HG03025 (cell line): ENCODE measurements around the gene DNMT3A.

ENCODE experiments used
- ATAC-seq: cut with Tn5 transposase; IDR thresholded peaks from one replicate; pipeline ENCODE4 v1.9.1; 2021; ENCODE audit warnings: mild to moderate bottlenecking, moderate library complexity; ENCODE audit not compliant: unreplicated experiment, low FRiP score

The DNMT3A gene

GRCh38 chr2:25341753-25342371 is at the start of gene DNMT3A:
Gene DNMT3A (minus strand): TSS chr2:25341925. CDS start chr2:25313984, 27,941 bp downstream.
- ATAC-seq = peak; percentile 27

- no peak for ATAC-seq
Measured at GRCh38 chr2:25389161-25389560, 47.4 kb upstream of the DNMT3A start.

- no peak for ATAC-seq
Measured at GRCh38 chr2:25388491-25388890, 46.8 kb upstream of the DNMT3A start.

- no peak for ATAC-seq
Measured at GRCh38 chr2:25387876-25388449, 46.2 kb upstream of the DNMT3A start.

GRCh38 chr2:25386971-25387875 is 45.5 kb upstream of the DNMT3A start:
- no peak for ATAC-seq

- ATAC-seq = no peak
Measured at GRCh38 chr2:25385910-25386309, 44.2 kb upstream of the DNMT3A start.

- no peak for ATAC-seq
Measured at GRCh38 chr2:25383806-25384205, 42.1 kb upstream of the DNMT3A start.

GRCh38 chr2:25381502-25381901 is 39.8 kb upstream of the DNMT3A start:
- no peak for ATAC-seq

GRCh38 chr2:25380586-25381375 is 39.1 kb upstream of the DNMT3A start:
- ATAC-seq = no peak

GRCh38 chr2:25380023-25380422 is 38.3 kb upstream of the DNMT3A start:
- ATAC-seq = no peak

- ATAC-seq = no peak
Measured at GRCh38 chr2:25379535-25379934, 37.8 kb upstream of the DNMT3A start.

- ATAC-seq = no peak
Measured at GRCh38 chr2:25378731-25379490, 37.2 kb upstream of the DNMT3A start.

- ATAC-seq = no peak
Measured at GRCh38 chr2:25377822-25378421, 36.2 kb upstream of the DNMT3A start.

- peak; percentile 91 for ATAC-seq
Measured at GRCh38 chr2:25376750-25377621, 35.3 kb upstream of the DNMT3A start.

- no peak for ATAC-seq
Measured at GRCh38 chr2:25375989-25376545, 34.3 kb upstream of the DNMT3A start.

- no peak for ATAC-seq
Measured at GRCh38 chr2:25375371-25375988, 33.8 kb upstream of the DNMT3A start.

- no peak for ATAC-seq
Measured at GRCh38 chr2:25374827-25375226, 33.1 kb upstream of the DNMT3A start.

GRCh38 chr2:25374411-25374810 is 32.7 kb upstream of the DNMT3A start:
- no peak for ATAC-seq
